GM12875 (cell line): Measurements from ENCODE around the gene PEMT.

Experiments
- H3K4me3 ChIP-seq: one replicate; pipeline ENCODE4 v1.5.1; 2011; ENCODE audit warnings: low read depth, low read length, control low read depth
- TF ChIP-seq, protein P1 (sequence below): IDR thresholded peaks from 2 replicates; pipeline ENCODE4 v1.5.1; 2011; ENCODE audit warnings: low read depth, mild to moderate bottlenecking, control low read depth, inconsistent platforms, low read length, moderate library complexity, borderline replicate concordance; ENCODE audit not compliant: insufficient read depth

Gene PEMT

DNA sequence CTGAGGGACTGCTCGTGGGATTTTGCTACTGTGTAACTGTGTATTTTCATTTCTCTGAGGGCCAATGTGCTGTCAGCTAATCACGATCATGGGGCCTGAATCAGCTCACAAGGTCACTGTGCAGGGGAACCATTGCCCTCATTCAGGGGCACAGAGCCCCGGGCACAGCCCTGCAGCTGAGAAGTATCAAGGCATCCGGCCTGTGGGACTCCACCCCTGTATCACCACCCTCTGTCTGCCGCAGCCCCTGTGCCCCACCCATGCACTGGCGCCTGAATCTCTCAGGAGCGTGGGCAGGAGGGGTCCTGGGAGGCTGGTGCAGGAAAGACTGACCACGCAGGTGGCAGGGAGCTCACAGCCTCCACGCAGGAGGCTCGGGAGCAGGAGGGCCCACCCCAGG is 51.9 kb downstream of the PEMT start:
- TF ChIP-seq, protein P1, sequence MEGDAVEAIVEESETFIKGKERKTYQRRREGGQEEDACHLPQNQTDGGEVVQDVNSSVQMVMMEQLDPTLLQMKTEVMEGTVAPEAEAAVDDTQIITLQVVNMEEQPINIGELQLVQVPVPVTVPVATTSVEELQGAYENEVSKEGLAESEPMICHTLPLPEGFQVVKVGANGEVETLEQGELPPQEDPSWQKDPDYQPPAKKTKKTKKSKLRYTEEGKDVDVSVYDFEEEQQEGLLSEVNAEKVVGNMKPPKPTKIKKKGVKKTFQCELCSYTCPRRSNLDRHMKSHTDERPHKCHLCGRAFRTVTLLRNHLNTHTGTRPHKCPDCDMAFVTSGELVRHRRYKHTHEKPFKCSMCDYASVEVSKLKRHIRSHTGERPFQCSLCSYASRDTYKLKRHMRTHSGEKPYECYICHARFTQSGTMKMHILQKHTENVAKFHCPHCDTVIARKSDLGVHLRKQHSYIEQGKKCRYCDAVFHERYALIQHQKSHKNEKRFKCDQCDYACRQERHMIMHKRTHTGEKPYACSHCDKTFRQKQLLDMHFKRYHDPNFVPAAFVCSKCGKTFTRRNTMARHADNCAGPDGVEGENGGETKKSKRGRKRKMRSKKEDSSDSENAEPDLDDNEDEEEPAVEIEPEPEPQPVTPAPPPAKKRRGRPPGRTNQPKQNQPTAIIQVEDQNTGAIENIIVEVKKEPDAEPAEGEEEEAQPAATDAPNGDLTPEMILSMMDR = no peak
- no peak overlapping the region for H3K4me3 ChIP-seq

DNA sequence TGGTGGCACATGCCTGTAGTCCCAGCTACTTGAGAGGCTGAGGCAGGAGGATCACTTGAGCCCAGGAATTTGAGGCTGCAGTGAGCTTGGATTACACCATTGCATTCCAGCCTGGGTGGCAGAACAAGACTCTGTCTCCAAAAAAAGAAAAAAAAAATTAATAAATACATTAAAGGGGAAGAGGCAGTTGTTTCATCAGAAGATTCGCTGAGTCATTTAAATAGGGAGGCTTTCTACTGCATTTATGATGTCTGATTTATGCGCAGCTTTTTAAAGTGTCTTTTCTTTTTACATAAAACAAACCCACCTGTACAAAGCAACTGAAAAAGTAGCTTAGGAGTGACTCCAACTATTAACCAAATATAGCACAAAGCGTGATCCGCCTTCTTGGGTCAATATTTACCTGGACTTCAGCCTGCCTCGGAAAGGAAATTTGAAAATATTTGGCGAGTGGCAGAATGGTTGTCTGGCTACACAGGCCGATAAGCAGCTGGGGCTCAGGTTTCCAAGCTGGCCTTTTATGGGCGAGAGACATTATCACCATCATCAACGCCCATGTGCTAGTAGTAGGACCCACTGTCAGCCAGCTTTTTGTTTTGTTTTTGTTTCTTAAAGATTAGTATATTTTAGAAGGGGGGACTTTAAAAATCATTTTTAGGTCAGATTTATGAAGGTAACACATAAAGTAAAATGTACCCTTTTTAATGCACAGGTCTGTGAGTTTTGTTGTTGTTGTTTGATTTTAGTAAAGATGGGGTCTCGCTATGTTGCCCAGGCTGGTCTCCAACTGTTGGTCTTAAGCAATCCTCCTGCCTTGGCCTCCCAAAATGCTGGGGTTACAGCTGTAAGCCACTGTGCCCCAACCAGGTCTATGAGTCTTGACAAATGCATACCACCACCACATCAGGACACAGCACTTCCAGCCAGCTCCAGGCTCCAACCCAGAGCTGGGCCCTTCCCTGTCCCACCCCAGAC is 52.8 kb downstream of the PEMT start:
- no peak overlapping the region for H3K4me3 ChIP-seq
- TF ChIP-seq, protein P1 = no peak

DNA sequence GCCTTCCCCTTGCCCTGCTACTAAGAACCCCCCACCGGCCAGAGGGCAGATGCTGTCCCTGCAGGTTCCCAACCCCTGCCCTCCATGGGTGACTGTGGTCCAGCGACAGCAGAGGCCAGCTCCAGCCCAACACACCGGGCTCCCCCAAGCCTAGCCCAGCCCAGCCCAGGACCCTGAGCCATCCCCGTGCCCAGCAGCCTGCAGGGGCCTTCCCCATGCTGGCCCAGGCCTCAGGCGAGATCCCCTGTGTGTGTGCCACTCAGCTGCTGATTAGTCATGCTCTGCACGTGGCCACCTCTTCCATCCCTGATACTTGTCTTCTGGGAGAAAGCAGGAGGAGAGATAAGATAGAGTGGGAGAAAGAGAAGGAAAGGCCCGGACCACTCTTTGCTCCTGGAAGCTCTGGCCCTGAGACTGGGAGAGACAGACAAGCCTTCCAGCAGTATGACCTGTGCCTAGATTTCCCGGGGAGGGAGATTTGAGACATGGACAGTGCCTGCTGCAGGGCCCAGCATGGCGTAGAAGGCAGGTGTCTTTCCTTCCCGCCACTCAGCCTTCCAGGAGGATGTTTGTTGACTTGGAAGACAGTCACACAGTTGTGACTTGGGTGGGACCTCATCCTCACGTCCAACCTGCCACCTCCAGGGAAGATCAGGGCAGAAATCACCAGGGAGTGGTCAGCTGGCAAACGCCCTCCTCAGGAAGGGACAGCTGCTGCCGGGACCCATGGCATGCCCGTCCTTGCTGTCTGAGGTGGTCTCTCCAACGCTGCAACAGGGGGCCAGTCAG is 54.0 kb downstream of the PEMT start:
- TF ChIP-seq, protein P1 = no peak
- no peak overlapping the region for H3K4me3 ChIP-seq

DNA sequence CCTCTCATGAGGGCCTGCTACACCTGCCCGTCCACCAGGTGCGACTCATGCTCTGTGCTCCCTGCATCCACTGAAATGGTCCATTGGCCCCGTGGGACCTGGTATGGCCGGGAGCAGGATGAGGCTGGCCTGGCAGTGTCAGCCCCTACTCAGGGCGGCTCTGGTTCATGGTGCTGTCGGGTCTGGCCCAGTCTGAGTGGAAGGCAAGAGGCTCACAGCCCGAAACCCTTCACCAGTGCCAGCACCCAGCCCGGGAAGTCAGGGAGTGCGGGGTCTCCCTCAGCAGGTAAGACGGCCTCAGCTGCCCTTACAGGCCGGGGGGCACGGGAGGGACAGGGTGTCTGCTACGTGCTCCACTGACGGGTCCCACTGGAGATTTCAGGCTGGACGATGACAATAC is 54.8 kb downstream of the PEMT start:
- no peak overlapping the region for H3K4me3 ChIP-seq
- TF ChIP-seq, protein P1 = no peak

DNA sequence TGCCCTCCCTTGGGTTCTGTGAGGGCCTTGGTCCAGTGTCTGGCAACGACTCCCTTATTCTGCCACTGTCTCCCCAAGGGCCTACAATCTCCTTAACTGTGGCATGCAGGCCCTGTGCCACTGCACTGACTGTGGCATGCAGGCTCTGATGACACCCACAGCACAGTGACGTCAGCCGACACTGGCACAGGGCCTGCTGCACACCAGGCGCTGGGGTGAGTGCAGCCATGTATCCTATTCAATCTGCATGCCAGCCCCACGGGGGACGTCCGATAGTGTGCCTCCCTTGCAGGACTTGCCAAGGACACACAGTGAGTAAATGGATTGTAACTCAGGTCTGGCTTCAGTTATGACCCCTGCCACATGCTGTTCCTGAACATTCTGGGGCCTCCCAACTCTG is 55.6 kb downstream of the PEMT start:
- H3K4me3 ChIP-seq = no peak overlapping the region
- TF ChIP-seq, protein P1 = no peak

DNA sequence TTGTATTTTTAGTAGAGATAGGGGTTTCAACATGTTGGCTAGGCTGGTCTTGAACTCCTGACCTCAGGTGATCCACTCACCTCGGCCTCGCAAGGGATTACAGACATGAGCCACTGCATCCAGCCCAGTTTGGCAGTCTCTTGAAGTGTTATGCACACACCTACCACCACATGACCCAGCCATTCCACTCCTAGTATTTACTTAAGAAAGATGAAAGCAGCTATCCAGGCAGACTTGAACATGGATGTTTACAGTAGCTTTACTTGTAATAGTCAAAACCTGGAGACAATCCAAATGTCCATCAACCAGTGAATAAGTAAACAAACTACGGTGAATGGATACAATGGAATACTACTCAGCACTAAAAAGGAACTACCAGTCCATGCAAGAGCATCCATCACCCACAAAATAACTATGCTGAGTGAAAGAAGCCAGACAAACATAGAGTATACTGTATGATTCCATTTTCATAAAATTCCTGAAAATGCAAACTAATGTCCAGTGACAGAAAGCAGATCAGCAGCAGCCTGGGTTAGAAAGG is 57.5 kb downstream of the PEMT start:
- TF ChIP-seq, protein P1 = no peak
- H3K4me3 ChIP-seq = no peak overlapping the region
